ENCODE results near the gene DCAF12.

DNA sequence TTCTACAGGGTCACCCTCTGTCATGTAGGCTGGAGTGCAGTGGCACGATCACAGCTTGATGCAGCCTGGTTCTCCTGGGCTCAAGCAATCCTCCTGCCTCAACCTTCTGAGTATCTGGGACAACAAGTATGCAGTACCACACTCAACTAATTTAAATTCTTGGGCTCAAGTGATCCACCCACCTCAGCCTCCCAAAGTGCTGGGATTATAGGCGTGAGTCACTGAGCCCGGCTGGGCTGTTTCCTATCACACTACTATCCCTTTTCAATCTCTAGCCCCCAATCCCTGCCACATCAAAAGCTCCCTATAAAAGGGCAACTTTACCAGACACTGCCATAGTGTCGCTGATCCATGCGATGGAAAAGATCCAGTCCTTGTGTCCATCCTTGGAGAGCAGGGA is 20.4 kb downstream of the DCAF12 start:
- TF ChIP-seq, protein P1, sequence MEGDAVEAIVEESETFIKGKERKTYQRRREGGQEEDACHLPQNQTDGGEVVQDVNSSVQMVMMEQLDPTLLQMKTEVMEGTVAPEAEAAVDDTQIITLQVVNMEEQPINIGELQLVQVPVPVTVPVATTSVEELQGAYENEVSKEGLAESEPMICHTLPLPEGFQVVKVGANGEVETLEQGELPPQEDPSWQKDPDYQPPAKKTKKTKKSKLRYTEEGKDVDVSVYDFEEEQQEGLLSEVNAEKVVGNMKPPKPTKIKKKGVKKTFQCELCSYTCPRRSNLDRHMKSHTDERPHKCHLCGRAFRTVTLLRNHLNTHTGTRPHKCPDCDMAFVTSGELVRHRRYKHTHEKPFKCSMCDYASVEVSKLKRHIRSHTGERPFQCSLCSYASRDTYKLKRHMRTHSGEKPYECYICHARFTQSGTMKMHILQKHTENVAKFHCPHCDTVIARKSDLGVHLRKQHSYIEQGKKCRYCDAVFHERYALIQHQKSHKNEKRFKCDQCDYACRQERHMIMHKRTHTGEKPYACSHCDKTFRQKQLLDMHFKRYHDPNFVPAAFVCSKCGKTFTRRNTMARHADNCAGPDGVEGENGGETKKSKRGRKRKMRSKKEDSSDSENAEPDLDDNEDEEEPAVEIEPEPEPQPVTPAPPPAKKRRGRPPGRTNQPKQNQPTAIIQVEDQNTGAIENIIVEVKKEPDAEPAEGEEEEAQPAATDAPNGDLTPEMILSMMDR (IDR thresholded peaks at IDR 0.05), result no peak
- no peak for TF ChIP-seq EZH2 (IDR thresholded peaks at IDR 0.05; ENCODE audit: borderline replicate concordance, insufficient read depth, low read depth, low read length, poor library complexity, severe bottlenecking)
